Eye (tissue), 1 donor: ENCODE measurements around the gene SPDYE17.
"Not testable (repeated sequence)": the region's sequence is repeated elsewhere in the genome, so short reads cannot be mapped to it uniquely, and the experiment has no call there.

Experiments used
- DNase-seq: peaks from one replicate; pipeline ENCODE4 v3.0.0-alpha.2; 2015

The SPDYE17 gene

GRCh38 chr7:77032261-77032660 lies at the start of gene SPDYE17:
Gene SPDYE17 (minus strand): TSS chr7:77032361. CDS start chr7:77030570, 1,791 bp downstream.
- not testable (repeated sequence) for DNase-seq

DNA sequence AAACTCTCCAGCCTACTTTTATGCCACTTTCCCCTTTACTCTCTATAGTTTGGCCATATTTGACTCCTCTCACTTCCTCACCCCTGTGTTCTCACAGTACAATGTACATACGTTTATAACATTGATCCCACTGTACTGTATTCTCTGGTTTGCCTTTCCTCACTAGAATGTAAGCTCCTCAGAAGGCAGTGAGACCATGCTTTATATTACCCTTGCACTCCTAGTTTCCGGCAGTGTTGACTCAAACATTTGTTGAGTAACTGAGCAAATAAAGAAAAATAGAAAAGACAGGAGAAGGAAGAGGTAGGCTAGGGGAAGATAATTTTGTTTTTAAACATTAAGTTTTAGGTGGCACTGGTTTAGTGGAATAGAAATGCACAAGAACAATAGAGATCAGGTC lies 48.1 kb upstream of the SPDYE17 start:
- not testable (repeated sequence) for DNase-seq

GRCh38 chr7:77079624-77080023 lies 47.5 kb upstream of the SPDYE17 start:
- DNase-seq: not testable (repeated sequence)

DNA sequence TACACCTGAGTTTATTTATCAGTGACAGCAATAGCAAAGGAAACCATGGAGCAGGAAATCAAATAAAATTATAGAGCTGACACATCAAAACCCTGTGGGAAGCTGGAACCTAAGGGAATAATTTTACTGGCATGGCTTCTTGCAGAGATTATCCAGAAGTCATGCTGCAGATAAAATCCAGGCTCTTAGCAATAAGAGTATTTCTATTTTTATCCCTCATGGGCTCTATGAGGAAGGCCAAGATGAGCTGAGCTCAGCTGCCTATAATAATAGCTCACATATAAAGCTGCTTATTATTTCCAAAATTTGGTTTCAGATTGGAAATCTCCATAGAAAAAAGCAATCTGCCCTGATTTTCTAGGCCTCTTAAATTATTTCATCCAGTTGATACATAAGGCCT lies 47.0 kb upstream of the SPDYE17 start:
- not testable (repeated sequence) for DNase-seq

DNA sequence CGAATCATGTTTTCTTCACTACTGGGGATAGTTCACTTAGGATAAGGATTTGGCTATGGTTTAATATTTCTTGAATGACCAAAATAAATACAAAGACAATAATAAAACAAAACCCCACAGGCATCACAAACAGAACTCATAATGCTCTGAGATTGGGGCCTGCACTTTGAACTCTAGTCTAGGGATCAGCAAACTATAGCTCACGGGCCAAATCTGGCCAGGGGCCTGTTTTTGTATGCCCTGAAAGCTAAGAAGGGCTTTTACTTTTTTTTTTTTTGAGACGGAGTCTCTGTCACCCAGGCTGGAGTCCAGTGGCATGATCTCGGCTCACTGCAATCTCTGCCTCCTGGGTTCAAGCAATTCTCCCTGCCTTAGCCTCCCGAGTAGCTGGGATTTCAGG lies 44.9 kb upstream of the SPDYE17 start:
- not testable (repeated sequence) for DNase-seq

- not testable (repeated sequence) for DNase-seq
Observed at GRCh38 chr7:77074786-77075396, 42.7 kb upstream of the SPDYE17 start.

- DNase-seq: not testable (repeated sequence)
Observed at GRCh38 chr7:77071108-77071507, 38.9 kb upstream of the SPDYE17 start.

GRCh38 chr7:77065869-77066268 lies 33.7 kb upstream of the SPDYE17 start:
- not testable (repeated sequence) for DNase-seq

DNA sequence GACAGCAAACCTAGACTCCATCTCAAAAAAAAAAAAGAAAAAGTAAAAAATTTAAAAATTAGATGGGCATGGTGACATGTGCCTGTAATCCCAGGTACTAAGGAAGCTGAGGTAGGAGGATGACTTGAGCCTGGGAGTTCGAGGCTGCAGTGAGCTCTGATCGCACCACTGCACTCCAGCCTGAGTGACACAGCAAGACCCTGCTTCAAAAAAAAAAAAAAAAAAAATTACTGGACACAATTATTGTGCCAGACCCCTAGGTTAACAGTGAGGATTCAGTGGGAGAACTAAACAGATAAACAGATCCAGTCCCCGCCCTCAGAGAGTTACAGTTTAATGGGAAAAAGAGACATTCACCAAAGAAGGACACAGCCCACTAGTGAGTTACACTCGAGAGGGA lies 31.6 kb upstream of the SPDYE17 start:
- DNase-seq: not testable (repeated sequence)

GRCh38 chr7:77062557-77062956 lies 30.4 kb upstream of the SPDYE17 start, which contains the start of gene SPDYE18:
Gene SPDYE18 (minus strand): TSS chr7:77062558. CDS start chr7:77060512, 2,046 bp downstream.
- DNase-seq: not testable (repeated sequence)

- DNase-seq: not testable (repeated sequence)
Observed at GRCh38 chr7:77026349-77026748, 5.8 kb downstream of the SPDYE17 start.

DNA sequence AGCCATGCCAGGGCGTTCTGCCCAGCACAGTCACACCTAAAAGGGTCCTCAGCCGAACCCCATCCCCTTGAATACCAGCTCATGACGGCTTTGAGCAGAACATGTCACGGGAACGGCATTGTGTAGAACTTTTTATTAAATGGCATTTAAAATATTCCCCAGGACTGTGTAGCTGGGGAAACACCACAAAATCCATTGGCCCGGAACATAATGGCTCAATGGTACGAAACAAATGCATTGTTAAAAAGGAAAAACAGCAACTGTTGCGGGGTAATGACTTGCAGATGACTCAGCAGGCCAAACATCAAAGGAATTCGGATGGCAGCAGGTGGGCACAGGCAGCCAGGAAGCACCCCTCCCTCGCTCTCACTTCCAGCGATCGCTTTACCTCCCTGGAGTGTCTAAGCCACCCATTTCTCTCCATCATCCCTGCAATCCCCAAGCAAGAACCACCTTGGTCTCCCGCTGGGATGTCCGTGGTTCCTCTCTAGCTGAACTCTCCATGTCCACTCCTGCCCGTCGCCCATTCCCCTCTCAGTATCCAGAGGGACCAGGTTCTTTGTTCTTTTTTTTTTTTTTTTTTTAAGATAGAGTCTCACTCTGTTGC lies 22.0 kb downstream of the SPDYE17 start:
- DNase-seq: peak; percentile 55

- DNase-seq: not testable (repeated sequence)
Observed at GRCh38 chr7:77008000-77008399, 24.2 kb downstream of the SPDYE17 start.

DNA sequence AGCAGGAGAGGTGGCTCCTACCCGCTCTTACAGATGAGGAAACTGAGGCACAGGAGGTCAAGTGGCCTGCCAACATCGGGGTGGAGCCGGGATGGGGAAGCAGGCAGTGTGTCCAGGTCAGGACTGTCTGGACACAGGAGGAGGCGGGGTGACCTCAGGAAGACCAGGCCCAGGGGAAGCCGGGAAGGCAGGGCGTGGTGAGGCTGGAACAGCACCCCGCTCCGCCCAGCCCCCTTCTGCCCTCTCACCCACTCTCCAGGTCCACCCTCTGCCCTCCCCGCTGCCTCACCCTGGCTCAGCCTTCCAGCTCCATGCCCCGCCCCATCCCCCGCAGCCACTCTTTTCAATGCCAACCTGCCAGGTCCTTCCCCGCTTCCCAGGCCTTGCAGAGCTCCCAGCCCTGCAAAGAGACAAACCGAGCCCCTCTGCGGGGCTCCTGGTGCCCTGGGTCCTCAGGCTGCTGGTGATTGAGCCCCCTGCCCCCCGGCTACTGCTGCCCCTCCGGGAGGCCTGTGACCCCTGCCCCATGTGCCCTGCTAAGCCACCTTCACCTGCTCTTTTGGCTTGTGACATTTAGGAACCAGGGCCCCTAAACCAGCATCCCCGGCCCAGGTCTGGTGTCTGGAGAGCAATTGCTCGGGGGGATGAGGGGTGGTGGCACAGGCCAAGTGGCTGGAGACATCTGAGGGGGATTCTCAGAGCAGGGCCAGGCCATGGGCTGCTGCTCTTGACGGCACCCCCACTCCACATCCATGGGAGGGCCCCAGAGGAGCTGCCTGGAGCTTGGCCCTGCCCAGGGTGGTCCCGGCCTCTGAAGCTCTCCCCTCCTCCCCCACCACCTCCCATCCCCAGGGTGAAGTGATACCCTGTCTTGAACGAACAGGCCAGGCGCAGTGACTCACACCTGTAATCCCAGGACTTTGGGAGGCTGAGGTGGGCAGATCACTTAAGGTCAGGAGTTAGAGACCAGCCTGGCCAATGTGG lies 25.7 kb downstream of the SPDYE17 start:
- DNase-seq: not testable (repeated sequence)

GRCh38 chr7:77005461-77006057 lies 26.6 kb downstream of the SPDYE17 start:
- not testable (repeated sequence) for DNase-seq

DNA sequence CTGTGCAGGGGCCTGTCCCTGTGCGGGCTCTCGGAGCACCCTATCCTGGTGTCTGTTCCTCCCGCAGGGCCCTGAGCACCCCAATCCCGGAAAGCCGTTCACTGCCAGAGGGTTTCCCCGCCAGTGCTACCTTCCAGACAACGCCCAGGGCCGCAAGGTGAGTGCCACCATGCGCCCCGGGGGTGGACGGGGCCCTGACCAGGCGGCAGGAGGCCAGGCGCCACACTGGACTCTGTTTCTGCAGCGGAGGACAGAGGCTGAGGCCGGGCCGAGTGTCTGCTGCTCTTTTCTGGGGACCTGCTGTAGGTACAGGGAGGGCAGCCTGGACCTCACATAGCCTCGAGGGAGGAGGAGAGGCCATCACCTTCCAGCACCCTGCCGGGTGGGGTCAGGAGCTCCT lies 28.0 kb downstream of the SPDYE17 start:
- DNase-seq: not testable (repeated sequence)

DNA sequence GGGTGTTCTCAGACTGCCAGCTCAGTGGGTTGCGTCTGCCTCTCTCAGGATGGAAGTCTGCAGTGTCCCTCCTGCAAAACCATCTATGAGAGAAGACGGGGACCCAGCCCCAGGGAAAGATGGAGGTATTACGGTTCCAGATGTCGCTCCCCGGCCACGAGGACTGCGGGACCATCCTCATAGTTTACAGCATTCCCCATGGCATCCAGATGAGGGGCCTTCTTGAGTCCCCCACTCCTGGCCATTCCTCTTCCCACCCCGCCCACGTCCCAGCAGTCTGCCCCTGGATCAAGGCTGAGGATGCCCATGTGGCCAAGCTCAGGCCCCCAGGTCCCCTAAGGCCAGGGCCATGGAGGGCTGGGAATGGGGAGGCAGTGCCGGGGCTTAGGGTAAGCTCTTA lies 28.9 kb downstream of the SPDYE17 start:
- not testable (repeated sequence) for DNase-seq

DNA sequence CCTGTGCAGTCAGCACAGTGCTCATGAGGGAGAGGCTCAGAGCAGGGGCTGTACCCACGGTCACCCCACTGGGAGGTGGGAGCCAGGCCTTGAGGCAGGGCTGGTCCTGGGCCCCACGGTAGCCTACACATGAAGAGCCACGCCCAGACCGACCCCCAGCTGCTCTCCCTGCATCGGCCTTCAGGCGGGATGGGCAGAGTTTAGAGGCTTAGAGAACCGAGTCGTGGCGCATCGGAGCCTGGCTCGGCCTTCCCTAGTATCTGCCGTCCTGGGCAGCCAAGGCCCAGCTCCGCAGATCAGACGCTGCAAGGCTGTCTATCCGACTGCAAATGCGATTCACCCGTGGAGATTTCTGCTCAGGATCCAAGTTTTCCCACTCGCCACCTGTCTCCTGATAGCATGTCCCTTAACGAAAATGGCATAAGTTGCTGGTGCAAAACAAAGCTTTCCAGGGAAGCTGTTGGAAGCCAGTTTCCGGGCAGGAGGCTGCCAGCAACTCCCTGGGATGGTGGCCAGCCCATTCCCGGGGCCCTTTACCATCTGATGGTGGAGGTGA lies 29.4 kb downstream of the SPDYE17 start:
- not testable (repeated sequence) for DNase-seq

GRCh38 chr7:77002104-77002503 lies 30.1 kb downstream of the SPDYE17 start:
- DNase-seq: not testable (repeated sequence)

DNA sequence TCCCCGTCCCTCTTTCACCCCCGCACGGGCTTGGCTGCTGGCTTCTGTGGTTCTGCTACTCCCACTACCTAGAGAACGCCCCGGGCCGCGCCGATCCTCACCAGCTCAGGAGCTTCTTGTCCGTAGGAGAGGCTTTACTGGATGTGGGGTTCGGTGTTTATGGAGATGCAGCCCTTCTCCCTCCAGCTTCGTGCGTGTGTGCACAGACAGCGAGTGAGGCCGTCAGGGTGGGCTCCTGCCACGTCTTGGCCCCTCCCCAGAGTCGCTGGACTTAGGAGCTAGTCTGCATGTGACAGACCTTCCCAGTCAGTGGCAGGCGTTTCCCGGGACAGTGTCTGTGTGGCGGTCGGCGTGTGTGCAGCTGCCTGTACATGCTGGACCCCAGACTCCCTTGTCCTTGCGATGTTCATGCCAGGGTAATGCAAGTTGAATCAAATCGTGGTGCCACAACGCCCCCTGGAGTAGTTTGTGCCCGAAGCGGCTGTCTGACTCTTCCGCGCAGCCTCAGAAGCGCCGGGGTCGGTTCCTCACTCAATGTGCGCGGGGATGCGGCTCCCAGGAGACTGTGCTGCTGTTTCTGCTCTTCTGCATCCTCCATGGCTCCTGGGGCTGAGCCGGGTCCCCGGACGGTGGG lies 32.6 kb downstream of the SPDYE17 start:
- DNase-seq: not testable (repeated sequence)

DNA sequence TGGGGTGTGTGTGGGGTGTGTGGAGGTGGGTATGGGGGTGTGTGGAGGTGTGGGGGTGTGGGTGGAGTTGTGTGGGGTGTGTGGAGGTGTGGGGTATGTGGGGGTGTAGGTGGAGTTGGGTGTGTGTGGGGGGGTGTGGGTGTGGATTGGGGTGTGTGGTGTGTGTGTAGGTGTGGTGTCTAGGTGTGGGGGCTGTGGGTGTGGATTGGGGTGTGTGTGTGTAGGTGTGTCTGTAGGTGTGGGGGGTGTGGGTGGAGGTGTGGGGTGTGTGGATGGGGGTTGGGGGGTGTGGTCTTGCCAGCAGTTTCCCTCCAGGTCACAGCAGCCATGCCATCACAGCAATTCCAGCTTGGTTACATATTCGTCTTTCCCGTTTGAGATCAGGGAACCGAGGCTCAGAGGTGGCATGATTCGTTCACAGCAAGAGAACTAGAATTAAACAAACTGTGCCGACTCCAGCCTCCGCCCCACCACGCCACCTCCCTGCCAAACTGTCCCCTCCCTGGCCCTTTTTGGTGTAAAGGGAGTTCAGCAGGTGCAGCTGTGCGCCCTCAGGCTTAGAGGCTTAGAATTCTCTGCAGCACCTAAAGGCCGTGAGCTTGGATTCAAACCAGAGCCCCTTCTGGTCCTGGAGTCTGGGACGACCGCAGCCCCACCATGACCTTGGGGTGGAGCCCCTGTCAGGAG lies 33.3 kb downstream of the SPDYE17 start:
- DNase-seq: not testable (repeated sequence)
